GM23248 (cell line): Measurements from ENCODE around the gene EDNRA.

Experiments
- EZH2 ChIP-seq: fragments of 200-600 bp; sonication (generic); IDR thresholded peaks from 2 replicates; pipeline ENCODE4 v1.6.1; 2018; ENCODE audit warnings: antibody characterized with exemption, mild to moderate bottlenecking; ENCODE audit not compliant: insufficient read depth, poor library complexity, severe bottlenecking
- EZH2phosphoT487 ChIP-seq: fragments of 200-600 bp; sonication (generic); IDR thresholded peaks from 2 replicates; pipeline ENCODE4 v1.6.1; 2018; ENCODE audit warnings: antibody characterized with exemption, moderate library complexity, mild to moderate bottlenecking, low read depth; ENCODE audit not compliant: insufficient read depth

DNA sequence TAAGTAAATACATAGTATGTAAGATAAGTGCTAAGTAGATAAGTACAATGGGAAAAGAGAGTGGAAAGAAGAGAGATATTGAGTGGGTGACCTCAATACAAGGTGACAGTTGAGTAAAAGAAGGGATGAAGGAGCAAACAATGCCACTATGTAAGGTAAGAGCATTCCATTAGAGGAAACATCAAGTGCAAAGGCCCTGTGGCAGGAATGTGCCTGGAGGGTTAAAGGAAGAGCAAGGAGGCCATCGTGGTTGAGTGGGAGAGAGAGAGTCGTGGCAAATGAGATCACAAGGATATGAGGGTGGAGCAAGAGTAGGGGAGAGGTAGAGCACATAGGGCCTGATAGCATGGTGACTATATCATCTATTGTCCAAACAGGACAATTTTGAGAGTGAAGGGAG, 13.4 kb downstream of the EDNRA start:
- TF ChIP-seq EZH2 (no peak), EZH2phosphoT487 (no peak)
